Testis (tissue), 3 donors: ENCODE measurements around the gene MINK1. TPM values are rescaled to one million over a fixed set of nuclear protein-coding genes. Genes with fewer than 3 reads are reported as not detected.

Experiments used
- DNase-seq: peaks from one replicate; pipeline ENCODE4 v3.0.0-alpha.2; 2019
- H3K27ac ChIP-seq, 2 donors: fragments of 200-600 bp; sonication (generic); one replicate each; pipeline ENCODE4 v1.5.1; 2019
- H3K27me3 ChIP-seq: fragments of 200-600 bp; sonication (generic); one replicate; pipeline ENCODE4 v1.5.1; 2019
- H3K36me3 ChIP-seq: fragments of 200-600 bp; sonication (generic); one replicate; pipeline ENCODE4 v1.5.1; 2017; ENCODE audit warnings: low read depth; ENCODE audit errors: missing control alignments
- H3K4me1 ChIP-seq: fragments of 200-600 bp; sonication (generic); one replicate; pipeline ENCODE4 v1.5.1; 2019
- H3K4me3 ChIP-seq, 2 donors: fragments of 200-600 bp; sonication (generic); one replicate each; pipeline ENCODE4 v1.5.1; 2017 to 2019
- H3K9me3 ChIP-seq: fragments of 200-600 bp; sonication (generic); one replicate; pipeline ENCODE4 v1.5.1; 2017
- POLR2A ChIP-seq: fragments of 450-650 bp; IDR thresholded peaks from one replicate; pipeline ENCODE4 v1.6.1; 2017; ENCODE audit warnings: antibody characterized with exemption, mild to moderate bottlenecking, moderate library complexity
- WGBS, 2 donors: methylation state at CpG; one replicate each; pipeline ENCODE4 v1.1.5; 2018; 5-methylcytosine and 5-hydroxymethylcytosine counted together
- intact Hi-C: fragments of 100-400 bp; cut with DNase I; formaldehyde crosslinking; loops from one replicate; pipeline ENCODE4 v1.15.1; 2023; ENCODE audit warnings: low total_unique reads
- polyA plus RNA-seq: library from polyadenylated mRNA; stranded (reverse); fragments of 350-450 nt; fragmentation: Illumina TruSeq; extraction: RNeasy Lipid Tissue Mini Kit (QIAGEN cat#74804); gene quantifications from one replicate; pipeline ENCODE4 v1.2.3, GENCODE V29; 2014; ENCODE audit warnings: low read depth, low replicate concordance; ENCODE audit not compliant: insufficient read depth
- total RNA-seq, 2 donors: library from RNA; depleted of rRNA; stranded (reverse); fragments of >200 nt; gene quantifications; one replicate each; pipeline ENCODE4 v1.2.3, GENCODE V29; 2016
- TF ChIP-seq, protein P1 (sequence below), 3 experiments: fragments of 450-650 bp in 2 of 3; fragments of 200-600 bp in 1 of 3; sonication (generic) in 1 of 3; IDR thresholded peaks; one replicate each; pipeline ENCODE4 v1.5.1; 2016 to 2019; ENCODE audit warnings: antibody characterized with exemption in 3 of 3, mild to moderate bottlenecking in 2 of 3, moderate library complexity in 1 of 3

Gene MINK1
- total and polyA plus RNA-seq, 3 donors from 2014 or later, result 77.4 to 142 (median 135) TPM

- no peaks in the 10 kb centered on the region for H3K36me3 ChIP-seq
- peak overlapping the region; percentile 90 to 99 for H3K4me3 ChIP-seq
- TF ChIP-seq, protein P1, sequence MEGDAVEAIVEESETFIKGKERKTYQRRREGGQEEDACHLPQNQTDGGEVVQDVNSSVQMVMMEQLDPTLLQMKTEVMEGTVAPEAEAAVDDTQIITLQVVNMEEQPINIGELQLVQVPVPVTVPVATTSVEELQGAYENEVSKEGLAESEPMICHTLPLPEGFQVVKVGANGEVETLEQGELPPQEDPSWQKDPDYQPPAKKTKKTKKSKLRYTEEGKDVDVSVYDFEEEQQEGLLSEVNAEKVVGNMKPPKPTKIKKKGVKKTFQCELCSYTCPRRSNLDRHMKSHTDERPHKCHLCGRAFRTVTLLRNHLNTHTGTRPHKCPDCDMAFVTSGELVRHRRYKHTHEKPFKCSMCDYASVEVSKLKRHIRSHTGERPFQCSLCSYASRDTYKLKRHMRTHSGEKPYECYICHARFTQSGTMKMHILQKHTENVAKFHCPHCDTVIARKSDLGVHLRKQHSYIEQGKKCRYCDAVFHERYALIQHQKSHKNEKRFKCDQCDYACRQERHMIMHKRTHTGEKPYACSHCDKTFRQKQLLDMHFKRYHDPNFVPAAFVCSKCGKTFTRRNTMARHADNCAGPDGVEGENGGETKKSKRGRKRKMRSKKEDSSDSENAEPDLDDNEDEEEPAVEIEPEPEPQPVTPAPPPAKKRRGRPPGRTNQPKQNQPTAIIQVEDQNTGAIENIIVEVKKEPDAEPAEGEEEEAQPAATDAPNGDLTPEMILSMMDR (IDR thresholded peaks at IDR 0.05), result no peak
- no peak for TF ChIP-seq POLR2A
- no peak for DNase-seq
- no peaks in the 10 kb centered on the region for H3K27me3 ChIP-seq
- 19 to 37% methylated on average over 14 to 16 of the region's 16 CpGs for WGBS, 2 donors
- no peaks in the 10 kb centered on the region for H3K9me3 ChIP-seq
- peak overlapping the region; percentile 91 to 92 for H3K27ac ChIP-seq
- H3K4me1 ChIP-seq, result peaks cover 22% of the 10 kb centered on the region
- intact Hi-C loops, result no loop called here
These were observed 113.3 kb downstream of the MINK1 start for GRCh38 chr17:4946312-4946976.

- Histone ChIP-seq H3K27me3 (no peaks in the 10 kb centered on the region), H3K4me3 (peak overlapping the region; percentile 90 to 99), H3K27ac (peak overlapping the region; percentile 91 to 92), H3K36me3 (no peaks in the 10 kb centered on the region), H3K4me1 (peaks cover 20% of the 10 kb centered on the region), H3K9me3 (no peaks in the 10 kb centered on the region)
- DNase-seq, result no peak
- TF ChIP-seq, protein P1 (IDR thresholded peaks at IDR 0.05), result no peak
- TF ChIP-seq POLR2A, result no peak
- intact Hi-C loops, result no loop called here
- 0 to 1% methylated on average over 7 of the region's 7 CpGs for WGBS, 2 donors
These were observed 113.9 kb downstream of the MINK1 start for GRCh38 chr17:4947010-4947410.

Other genes with a start within 250 kb of the MINK1 start
- gene SMTNL2, start 248.8 kb upstream of the MINK1 start, total RNA-seq, result 1 to 10 TPM; 2.6 to 4.3 TPM
- 6.9 TPM for gene SMTNL2, start 248.8 kb upstream of the MINK1 start, polyA plus RNA-seq
- gene ALOX15, start 191.7 kb upstream of the MINK1 start, total RNA-seq, result 1 to 10 TPM; 1.3 to 2.4 TPM
- gene ALOX15, start 191.7 kb upstream of the MINK1 start, polyA plus RNA-seq, result 5.2 TPM
- gene PELP1, start 129.2 kb upstream of the MINK1 start, total RNA-seq, result 10 to 100 TPM; 88.0 to 88.1 TPM
- 74.4 TPM for gene PELP1, start 129.2 kb upstream of the MINK1 start, polyA plus RNA-seq
- gene ARRB2, start 122.7 kb upstream of the MINK1 start, total RNA-seq, result 10 to 100 TPM; 13.5 to 19.5 TPM
- 23.0 TPM for gene ARRB2, start 122.7 kb upstream of the MINK1 start, polyA plus RNA-seq
- 10 to 100 TPM; 28.7 to 33.7 TPM for gene MED11, start 101.9 kb upstream of the MINK1 start, total RNA-seq
- 24.6 TPM for gene MED11, start 101.9 kb upstream of the MINK1 start, polyA plus RNA-seq
- gene ZMYND15, start 93.5 kb upstream of the MINK1 start, total RNA-seq, result 10 to 100 TPM; 23.7 to 25.2 TPM
- 78.7 TPM for gene ZMYND15, start 93.5 kb upstream of the MINK1 start, polyA plus RNA-seq
- gene CXCL16, start 93.4 kb upstream of the MINK1 start, total RNA-seq, result 100 to 1,000 TPM in 1 of 2 donors, 10 to 100 TPM in 1; 53.0 to 172 TPM
- 201 TPM for gene CXCL16, start 93.4 kb upstream of the MINK1 start, polyA plus RNA-seq
- gene TM4SF5, start 61.5 kb upstream of the MINK1 start, total RNA-seq, result 1 to 10 TPM in 1 of 2 donors, not detected in 1; 1.5 TPM
- gene TM4SF5, start 61.5 kb upstream of the MINK1 start, polyA plus RNA-seq, result not detected
- gene VMO1, start 47.0 kb upstream of the MINK1 start, total RNA-seq, result 1 to 10 TPM in 1 of 2 donors, under 1 TPM in 1; 0.62 to 1.3 TPM
- gene VMO1, start 47.0 kb upstream of the MINK1 start, polyA plus RNA-seq, result 0.98 TPM
- not detected for gene GLTPD2, start 44.4 kb upstream of the MINK1 start, total RNA-seq
- not detected for gene GLTPD2, start 44.4 kb upstream of the MINK1 start, polyA plus RNA-seq
- gene PSMB6, start 37.2 kb upstream of the MINK1 start, total RNA-seq, result 100 to 1,000 TPM; 101 to 138 TPM
- gene PSMB6, start 37.2 kb upstream of the MINK1 start, polyA plus RNA-seq, result 191 TPM
- gene PLD2, start 26.2 kb upstream of the MINK1 start, total RNA-seq, result 10 to 100 TPM; 17.5 to 31.2 TPM
- 11.0 TPM for gene PLD2, start 26.2 kb upstream of the MINK1 start, polyA plus RNA-seq
- gene C17orf107, start 66.2 kb downstream of the MINK1 start, total RNA-seq, result 1 to 10 TPM; 2.8 to 4.1 TPM
- gene C17orf107, start 66.2 kb downstream of the MINK1 start, polyA plus RNA-seq, result 1.5 TPM
- 1 to 10 TPM; 1.4 to 2.6 TPM for gene CHRNE, start 69.8 kb downstream of the MINK1 start, total RNA-seq
- 1.4 TPM for gene CHRNE, start 69.8 kb downstream of the MINK1 start, polyA plus RNA-seq
- under 1 TPM; 0.12 to 0.47 TPM for gene GP1BA, start 98.9 kb downstream of the MINK1 start, total RNA-seq
- gene GP1BA, start 98.9 kb downstream of the MINK1 start, polyA plus RNA-seq, result 0.88 TPM
- 10 to 100 TPM; 23.7 to 25.9 TPM for gene SLC25A11, start 106.7 kb downstream of the MINK1 start, total RNA-seq
- 24.3 TPM for gene SLC25A11, start 106.7 kb downstream of the MINK1 start, polyA plus RNA-seq
- gene RNF167, start 106.9 kb downstream of the MINK1 start, total RNA-seq, result 100 to 1,000 TPM; 110 to 111 TPM
- 211 TPM for gene RNF167, start 106.9 kb downstream of the MINK1 start, polyA plus RNA-seq
- gene PFN1, start 115.2 kb downstream of the MINK1 start, total RNA-seq, result 100 to 1,000 TPM; 257 to 349 TPM
- 244 TPM for gene PFN1, start 115.2 kb downstream of the MINK1 start, polyA plus RNA-seq
- gene ENO3, start 117.8 kb downstream of the MINK1 start, total RNA-seq, result 10 to 100 TPM; 16.4 to 17.2 TPM
- 29.9 TPM for gene ENO3, start 117.8 kb downstream of the MINK1 start, polyA plus RNA-seq
- gene SPAG7, start 134.5 kb downstream of the MINK1 start, total RNA-seq, result 10 to 100 TPM; 54.9 to 66.1 TPM
- gene SPAG7, start 134.5 kb downstream of the MINK1 start, polyA plus RNA-seq, result 79.5 TPM
- 10 to 100 TPM; 22.4 to 51.3 TPM for gene CAMTA2, start 154.3 kb downstream of the MINK1 start, total RNA-seq
- gene CAMTA2, start 154.3 kb downstream of the MINK1 start, polyA plus RNA-seq, result 59.3 TPM
- gene INCA1, start 164.2 kb downstream of the MINK1 start, total RNA-seq, result 10 to 100 TPM; 32.6 to 53.0 TPM
- 64.4 TPM for gene INCA1, start 164.2 kb downstream of the MINK1 start, polyA plus RNA-seq
- gene KIF1C, start 164.6 kb downstream of the MINK1 start, total RNA-seq, result 10 to 100 TPM; 51.1 to 54.1 TPM
- gene KIF1C, start 164.6 kb downstream of the MINK1 start, polyA plus RNA-seq, result 79.9 TPM
- gene SLC52A1, start 202.1 kb downstream of the MINK1 start, total RNA-seq, result 1 to 10 TPM in 1 of 2 donors, under 1 TPM in 1; 0.99 to 1.7 TPM
- 0.50 TPM for gene SLC52A1, start 202.1 kb downstream of the MINK1 start, polyA plus RNA-seq
- gene ZFP3, start 245.1 kb downstream of the MINK1 start, total RNA-seq, result 1 to 10 TPM; 6.4 to 7.2 TPM
- 4.6 TPM for gene ZFP3, start 245.1 kb downstream of the MINK1 start, polyA plus RNA-seq